Breast epithelium (tissue), 4 donors: Measurements from ENCODE around the gene SIN3B. TPM values are rescaled to one million over a fixed set of nuclear protein-coding genes. Genes with fewer than 3 reads are reported as not detected.

ENCODE experiments used
- DNase-seq, 2 donors: peaks; one replicate each; pipeline ENCODE4 v3.0.0-alpha.2; 2019; ENCODE audit warnings: low spot score in 2 of 2
- H3K27ac ChIP-seq, 2 donors: fragments of 200-600 bp; sonication (generic) in 1 of 2; one replicate each; pipeline ENCODE4 v1.5.1; 2016 to 2019; ENCODE audit warnings: mild to moderate bottlenecking in 1 of 2
- H3K27me3 ChIP-seq, 2 donors: fragments of 200-600 bp; sonication (generic) in 1 of 2; one replicate each; pipeline versions ENCODE4 v1.5.1 to v1.6.0; 2017 to 2019; ENCODE audit warnings: control low read depth in 1 of 2, mild to moderate bottlenecking in 1 of 2
- H3K36me3 ChIP-seq: fragments of 200-600 bp; one replicate; pipeline ENCODE4 v1.5.1; 2019
- H3K4me1 ChIP-seq, 2 donors: fragments of 200-600 bp; sonication (generic); one replicate each; pipeline ENCODE4 v1.5.1; 2016 to 2019; ENCODE audit warnings: control low read depth in 1 of 2
- H3K4me3 ChIP-seq, 3 donors: fragments of 200-600 bp; sonication (generic); 1 replicate in 2 of 3; 2 replicates in 1 of 3; pipeline ENCODE4 v1.5.1; 2016 to 2019; ENCODE audit warnings: mild to moderate bottlenecking in 3 of 3, moderate library complexity in 2 of 3
- H3K9me3 ChIP-seq, 2 donors: fragments of 200-600 bp; sonication (generic) in 1 of 2; one replicate each; pipeline ENCODE4 v1.5.1; 2016 to 2019; ENCODE audit warnings: control low read depth in 1 of 2
- CTCF ChIP-seq, 3 donors: fragments of 450-650 bp; IDR thresholded peaks; one replicate each; pipeline ENCODE4 v1.5.1; 2016 to 2017; ENCODE audit warnings: antibody characterized with exemption in 3 of 3, mild to moderate bottlenecking in 3 of 3, moderate library complexity in 3 of 3
- POLR2A ChIP-seq: fragments of 450-650 bp; IDR thresholded peaks from one replicate; pipeline ENCODE4 v1.6.1; 2016; ENCODE audit warnings: antibody characterized with exemption, mild to moderate bottlenecking, moderate library complexity
- POLR2AphosphoS5 ChIP-seq, 3 donors: sonication (generic); formaldehyde crosslinking; IDR thresholded peaks; one replicate each; pipeline ENCODE4 v1.6.1; 2017; ENCODE audit warnings: antibody characterized with exemption in 3 of 3
- intact Hi-C: fragments of 100-400 bp; cut with DNase I; formaldehyde crosslinking; loops from one replicate; pipeline ENCODE4 v1.15.1; 2023; ENCODE audit warnings: low total_unique reads
- total RNA-seq, 3 donors: library from RNA; depleted of rRNA; stranded (reverse); fragments of >200 nt; gene quantifications; one replicate each; pipeline ENCODE4 v1.1.0, GENCODE V29; 2016

SIN3B gene
- total RNA-seq, 3 donors from 2014 or later = 43.2 to 88.5 (median 48.1) TPM

GRCh38 chr19:16891696-16892382, 62.6 kb downstream of the SIN3B start:
- Histone ChIP-seq H3K4me1 (peaks cover 0 to 5% of the 10 kb centered on the region in 2 donors), H3K27ac (no peak overlapping the region), H3K27me3 (no peaks in the 10 kb centered on the region), H3K4me3 (peak overlapping the region in 1 of 3 donors; percentile 3), H3K9me3 (no peaks in the 10 kb centered on the region), H3K36me3 (no peaks in the 10 kb centered on the region)
- TF ChIP-seq CTCF (IDR thresholded peaks at IDR 0.05) (no peak), POLR2AphosphoS5 (IDR thresholded peaks at IDR 0.05) (no peak), POLR2A (no peak)
- no peak for DNase-seq
- intact Hi-C loops = no loop called here

- no peaks in the 10 kb centered on the region for H3K9me3 ChIP-seq
- no peaks in the 10 kb centered on the region for H3K27me3 ChIP-seq
- H3K27ac ChIP-seq = no peak overlapping the region
- intact Hi-C loops = no loop called here
- no peak for DNase-seq
- peaks cover 0 to 5% of the 10 kb centered on the region in 2 donors for H3K4me1 ChIP-seq
- H3K36me3 ChIP-seq = no peaks in the 10 kb centered on the region
- H3K4me3 ChIP-seq = no peak overlapping the region
- TF ChIP-seq CTCF (IDR thresholded peaks at IDR 0.05) = no peak
- no peak for TF ChIP-seq POLR2A
- no peak for TF ChIP-seq POLR2AphosphoS5 (IDR thresholded peaks at IDR 0.05)
These were observed 63.2 kb downstream of the SIN3B start for GRCh38 chr19:16892436-16892835.

- TF ChIP-seq POLR2AphosphoS5 (IDR thresholded peaks at IDR 0.05) (no peak), POLR2A (no peak), CTCF (IDR thresholded peaks at IDR 0.05) (no peak)
- peak overlapping the region in 1 of 2 donors; percentile 48 for H3K27ac ChIP-seq
These were observed 63.9 kb downstream of the SIN3B start for GRCh38 chr19:16892868-16893685.

GRCh38 chr19:16893686-16893989, 64.4 kb downstream of the SIN3B start:
- intact Hi-C loops = no loop called here
- DNase-seq = no peak
- Histone ChIP-seq H3K36me3 (no peaks in the 10 kb centered on the region), H3K4me3 (no peak overlapping the region), H3K9me3 (no peaks in the 10 kb centered on the region), H3K27ac (peak overlapping the region in 1 of 2 donors; percentile 48), H3K4me1 (peaks cover 0 to 5% of the 10 kb centered on the region in 2 donors), H3K27me3 (no peaks in the 10 kb centered on the region)
- TF ChIP-seq POLR2A = no peak
- no peak for TF ChIP-seq POLR2AphosphoS5 (IDR thresholded peaks at IDR 0.05)
- no peak for TF ChIP-seq CTCF (IDR thresholded peaks at IDR 0.05)

More at GRCh38 chr19:16892868-16893685, 63.9 kb downstream of the SIN3B start:
- Histone ChIP-seq H3K36me3 (no peaks in the 10 kb centered on the region), H3K4me1 (peaks cover 0 to 5% of the 10 kb centered on the region in 2 donors), H3K4me3 (no peak overlapping the region), H3K9me3 (no peaks in the 10 kb centered on the region), H3K27me3 (no peaks in the 10 kb centered on the region)
- intact Hi-C loops = no loop called here
- no peak for DNase-seq

GRCh38 chr19:16894080-16894479, 64.9 kb downstream of the SIN3B start:
- Histone ChIP-seq H3K4me1 (peaks cover 0 to 1% of the 10 kb centered on the region in 2 donors), H3K9me3 (no peaks in the 10 kb centered on the region), H3K27me3 (no peaks in the 10 kb centered on the region), H3K36me3 (no peaks in the 10 kb centered on the region), H3K4me3 (no peak overlapping the region), H3K27ac (peak overlapping the region in 1 of 2 donors; percentile 48)
- TF ChIP-seq POLR2A = no peak
- no peak for TF ChIP-seq CTCF (IDR thresholded peaks at IDR 0.05)
- no peak for TF ChIP-seq POLR2AphosphoS5 (IDR thresholded peaks at IDR 0.05)
- no peak for DNase-seq
- intact Hi-C loops = no loop called here
